Forelimb muscle (tissue), 1 donor: ENCODE data around the gene DCBLD1. TPM values are rescaled to one million over a fixed set of nuclear protein-coding genes. Genes with fewer than 3 reads are reported as not detected.
"Not testable (repeated sequence)": the region's sequence is repeated elsewhere in the genome, so short reads cannot be mapped to it uniquely, and the experiment has no call there.

Source experiments
- DNase-seq: peaks from one replicate; pipeline ENCODE4 v3.0.0-alpha.2; 2013; ENCODE audit warnings: low read depth
- polyA plus RNA-seq: library from polyadenylated mRNA; unstranded; fragments of 120-200 nt; gene quantifications from one replicate; pipeline ENCODE4 v1.2.1, GENCODE V29; 2013; ENCODE audit not compliant: insufficient read length

Gene DCBLD1
- polyA plus RNA-seq, 1 donor, result 7.5 TPM

DNA sequence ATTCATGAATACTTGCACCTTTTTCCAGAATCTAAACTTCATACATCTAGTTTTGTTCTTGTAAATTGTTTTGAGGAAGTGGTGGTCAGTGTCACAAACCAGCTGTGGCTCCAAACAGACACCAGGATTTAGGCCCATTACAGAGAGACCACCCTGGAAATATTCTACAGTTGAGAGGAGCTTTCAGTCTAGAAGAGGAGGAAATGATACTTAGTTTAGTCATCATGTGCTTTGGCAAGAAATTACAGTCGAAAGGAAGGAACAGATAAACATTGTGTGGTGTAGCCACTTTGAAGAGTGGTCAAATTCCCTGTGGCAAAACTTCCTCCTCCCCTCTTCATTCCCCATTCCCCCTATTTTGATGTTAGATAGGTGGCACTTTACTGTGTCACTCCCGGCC lies 15.7 kb downstream of the DCBLD1 start:
- no peak for DNase-seq

- no peak for DNase-seq
Measured at GRCh38 chr6:117501722-117502121, 19.2 kb downstream of the DCBLD1 start.

DNA sequence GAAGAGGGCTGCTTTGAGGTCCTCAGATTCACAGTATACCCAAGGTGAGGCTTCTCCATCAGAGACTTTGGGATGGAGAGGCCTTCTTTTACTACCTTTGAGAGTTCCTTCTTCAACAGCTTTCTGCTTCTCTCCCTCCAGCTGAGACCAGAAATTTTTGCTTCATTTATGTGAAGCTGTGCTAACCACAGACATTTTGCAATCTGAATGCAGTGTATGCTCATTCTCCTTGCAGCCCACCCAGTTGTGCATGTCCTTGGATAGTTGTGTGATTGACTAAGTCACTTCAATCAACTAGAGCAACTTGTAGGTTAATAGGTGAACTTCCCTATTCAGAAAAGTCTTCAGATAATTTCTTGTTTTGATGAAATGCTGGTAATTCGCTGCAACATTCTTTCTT lies 20.1 kb downstream of the DCBLD1 start:
- DNase-seq, result no peak

DNA sequence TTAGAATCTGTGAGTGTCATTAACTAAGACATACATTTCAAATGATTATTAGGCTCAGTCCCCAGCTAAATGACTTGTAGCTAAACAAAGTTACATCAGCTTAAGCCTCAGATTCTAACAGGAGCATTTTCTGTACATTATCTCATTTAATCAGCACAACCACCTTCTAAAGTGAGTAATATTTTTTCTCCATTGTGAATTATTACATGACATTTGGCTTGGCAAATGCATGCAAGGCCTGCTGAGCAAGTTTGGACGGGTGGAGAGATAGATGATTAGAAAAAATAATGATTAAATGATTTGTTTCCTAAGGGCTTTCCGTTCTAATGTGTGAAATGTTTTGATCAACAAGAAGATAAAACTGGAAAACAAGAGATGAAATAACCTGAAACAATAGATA lies 20.7 kb downstream of the DCBLD1 start:
- no peak for DNase-seq

DNA sequence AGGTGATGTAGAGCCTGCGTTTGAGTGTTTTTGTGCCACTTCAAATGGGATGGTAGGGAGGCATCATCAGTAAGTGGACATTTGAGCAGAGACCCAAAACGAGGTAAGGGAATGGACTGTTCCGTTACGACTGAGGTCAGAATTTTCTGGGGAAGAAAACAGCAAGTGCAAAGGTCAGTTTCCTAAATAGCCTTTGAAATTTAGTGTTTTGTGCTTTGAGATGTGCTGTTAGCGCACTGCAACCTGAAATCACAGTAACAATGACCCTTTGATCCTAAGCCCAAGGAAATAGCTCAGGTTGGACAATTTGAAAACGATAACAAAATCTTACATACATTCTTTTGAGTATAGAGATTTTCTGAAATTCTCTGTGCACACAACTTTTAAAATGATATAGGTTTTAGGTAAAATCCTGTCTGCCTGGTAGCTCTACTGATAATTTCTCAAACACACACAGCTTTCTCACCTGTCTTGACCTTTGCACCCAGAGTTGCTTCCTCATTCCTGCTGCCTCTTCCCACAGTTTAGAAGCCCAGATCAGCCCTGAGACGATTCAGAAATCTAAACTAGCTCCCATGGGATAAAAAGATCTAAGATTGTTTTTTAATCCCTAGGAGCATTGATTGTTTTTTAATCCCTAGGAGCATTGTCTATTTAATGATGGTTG lies 22.1 kb downstream of the DCBLD1 start:
- no peak for DNase-seq

- DNase-seq, result no peak
Measured at GRCh38 chr6:117505311-117505710, 22.8 kb downstream of the DCBLD1 start.

GRCh38 chr6:117506180-117506835 lies 23.8 kb downstream of the DCBLD1 start:
- no peak for DNase-seq

- no peak for DNase-seq
Measured at GRCh38 chr6:117506907-117507306, 24.4 kb downstream of the DCBLD1 start.

DNA sequence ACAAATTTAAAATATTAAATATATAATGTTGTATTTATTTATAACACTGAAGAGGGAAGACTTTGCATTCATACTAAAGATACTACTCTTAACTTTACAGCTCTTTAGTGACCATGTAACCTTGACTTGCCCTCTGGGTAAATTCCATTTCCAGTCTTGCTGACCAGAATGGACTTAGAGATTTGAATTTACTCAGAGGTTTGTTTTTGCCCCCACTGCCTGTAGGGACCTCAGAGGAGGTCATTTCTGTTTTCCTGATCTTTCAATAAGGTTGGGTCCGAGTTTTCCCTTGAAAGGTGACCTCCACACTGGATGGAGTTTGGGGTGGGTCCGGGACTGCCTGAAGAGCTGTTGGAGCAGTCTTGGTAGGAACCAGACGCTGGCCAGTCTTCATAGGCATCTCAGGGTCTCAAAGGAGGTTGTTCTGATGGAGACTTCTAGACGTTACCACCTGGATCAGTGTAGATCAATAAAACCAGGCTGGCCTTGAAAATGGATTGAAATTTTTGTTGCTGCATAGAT lies 26.0 kb downstream of the DCBLD1 start:
- DNase-seq, result no peak

GRCh38 chr6:117509021-117509420 lies 26.5 kb downstream of the DCBLD1 start:
- DNase-seq, result no peak

GRCh38 chr6:117512056-117512828 lies 29.8 kb downstream of the DCBLD1 start:
- DNase-seq, result no peak

DNA sequence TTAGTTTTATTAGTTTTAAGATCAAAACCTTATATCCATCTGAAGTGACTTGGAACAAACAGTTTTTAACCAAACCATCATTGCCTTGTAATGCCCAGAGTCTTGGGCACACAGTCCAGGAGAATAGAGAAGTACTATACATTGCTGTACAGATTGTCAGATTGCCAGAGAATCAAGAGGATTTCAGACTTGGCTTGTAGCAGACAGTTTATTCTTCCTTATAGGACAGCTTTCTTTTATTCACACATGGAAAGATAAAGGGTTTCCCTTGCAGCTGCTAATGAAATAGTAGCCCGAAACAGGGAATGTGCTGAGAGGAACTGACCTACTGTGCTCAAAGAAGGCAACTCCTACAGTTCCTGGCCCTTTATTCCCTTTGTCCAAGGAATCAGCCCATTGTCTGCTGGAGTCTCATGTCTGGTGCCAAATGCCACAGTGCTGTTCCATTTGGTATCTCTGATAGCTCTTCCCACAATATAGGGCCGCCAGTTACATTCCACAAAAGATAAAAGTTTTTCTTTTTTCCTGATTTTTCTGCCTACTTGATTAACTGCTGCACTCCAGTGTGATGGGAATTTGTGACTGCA lies 30.6 kb downstream of the DCBLD1 start:
- no peak for DNase-seq

DNA sequence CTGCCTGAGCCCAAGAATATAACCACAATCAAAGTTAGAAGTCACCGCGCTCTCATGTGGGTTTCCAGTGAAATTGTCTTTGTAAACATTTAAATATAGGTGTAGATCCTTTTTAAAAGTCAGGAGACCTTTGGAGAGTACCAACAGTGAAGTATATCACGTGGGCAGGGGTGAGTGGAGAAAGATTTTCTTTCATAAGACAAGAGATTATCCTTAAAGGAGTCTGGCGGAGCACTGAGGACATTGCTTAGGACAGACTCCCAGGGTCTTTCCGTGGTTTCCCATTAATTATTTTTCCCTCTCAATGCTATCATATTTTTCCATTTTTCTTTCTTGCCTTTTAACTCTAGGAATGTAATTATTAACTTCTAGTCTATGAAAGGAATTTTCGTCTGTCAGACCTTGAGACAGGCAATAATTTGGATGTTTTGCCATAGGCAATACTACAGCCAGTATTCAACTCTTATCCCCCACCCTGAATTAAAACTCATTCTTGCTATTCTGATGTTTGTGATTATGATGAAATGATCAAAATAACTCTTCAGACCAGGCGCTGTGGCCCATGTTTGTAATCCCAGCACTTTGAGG lies 31.4 kb downstream of the DCBLD1 start:
- no peak for DNase-seq

DNA sequence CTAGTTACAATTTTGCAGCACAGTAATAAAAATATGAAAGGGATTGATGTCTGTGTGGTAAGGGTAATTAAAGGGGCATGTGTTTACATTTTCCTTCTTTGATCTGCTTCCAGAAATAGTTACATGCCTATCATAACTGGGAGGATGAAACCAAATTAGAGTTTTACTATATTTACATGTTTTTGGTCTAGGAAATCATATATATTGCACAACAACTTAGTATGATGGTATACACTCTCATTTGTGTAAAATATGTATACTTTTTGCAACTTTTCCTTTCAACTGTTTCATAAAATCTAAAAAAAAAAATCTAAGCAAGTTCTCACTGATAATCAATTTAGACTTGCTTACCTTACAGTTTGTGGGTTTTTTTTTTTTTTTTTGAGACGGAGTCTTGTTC lies 32.2 kb downstream of the DCBLD1 start:
- no peak for DNase-seq

DNA sequence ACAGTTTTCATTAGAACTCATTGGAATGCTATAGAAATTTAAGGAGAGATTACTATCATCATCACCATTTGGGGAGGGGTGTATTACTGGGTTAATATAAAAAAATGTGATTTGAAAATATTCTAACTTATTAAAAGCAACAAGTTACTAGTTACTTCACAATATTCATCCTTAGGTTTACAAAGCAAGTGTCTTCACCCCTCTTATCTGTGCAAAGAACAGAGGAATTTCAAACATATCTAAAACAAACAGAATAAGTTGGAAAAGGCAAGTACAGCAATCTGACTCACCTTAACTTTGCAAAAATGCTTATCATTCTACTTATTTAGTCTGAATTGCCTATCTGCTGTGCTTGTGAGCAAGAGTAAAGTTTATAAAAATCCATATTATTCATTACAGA lies 32.9 kb downstream of the DCBLD1 start:
- DNase-seq, result no peak

DNA sequence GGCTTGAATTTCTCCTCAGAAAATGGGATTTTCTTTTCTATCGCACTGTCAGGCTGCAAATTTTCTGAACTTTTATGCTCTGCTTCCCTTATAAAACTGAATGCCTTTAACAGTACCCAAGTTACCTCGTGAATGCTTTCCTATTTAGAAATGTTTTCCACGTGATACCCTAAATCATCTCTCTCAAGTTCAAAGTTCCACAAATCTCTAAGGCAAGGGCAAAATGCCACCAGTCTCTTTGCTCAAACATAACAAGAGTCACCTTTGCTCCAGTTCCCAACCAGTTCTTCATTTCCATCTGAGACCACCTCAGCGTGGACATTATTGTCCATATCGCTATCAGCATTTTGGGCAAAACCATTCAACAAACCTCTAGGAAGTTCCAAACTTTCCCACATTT lies 35.5 kb downstream of the DCBLD1 start:
- not testable (repeated sequence) for DNase-seq

DNA sequence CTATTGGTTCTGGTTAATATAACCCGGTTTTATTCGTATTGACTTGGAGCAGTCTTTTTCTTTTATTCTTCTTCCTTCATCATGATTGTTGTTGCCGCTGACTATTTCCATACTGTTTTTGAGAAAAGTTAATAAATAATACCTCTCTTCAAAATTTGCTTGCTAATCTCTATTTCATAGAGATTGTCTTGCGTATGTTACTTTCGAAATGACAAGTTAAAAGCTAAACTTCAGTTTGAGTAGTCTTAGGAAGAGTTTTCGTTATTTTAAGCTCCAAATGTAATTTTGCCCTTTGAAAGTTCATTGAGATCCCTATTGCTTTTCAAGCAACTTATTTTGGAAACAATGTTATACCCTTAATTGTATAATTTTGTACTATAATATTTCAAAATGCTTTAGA lies 36.4 kb downstream of the DCBLD1 start:
- DNase-seq, result no peak

DNA sequence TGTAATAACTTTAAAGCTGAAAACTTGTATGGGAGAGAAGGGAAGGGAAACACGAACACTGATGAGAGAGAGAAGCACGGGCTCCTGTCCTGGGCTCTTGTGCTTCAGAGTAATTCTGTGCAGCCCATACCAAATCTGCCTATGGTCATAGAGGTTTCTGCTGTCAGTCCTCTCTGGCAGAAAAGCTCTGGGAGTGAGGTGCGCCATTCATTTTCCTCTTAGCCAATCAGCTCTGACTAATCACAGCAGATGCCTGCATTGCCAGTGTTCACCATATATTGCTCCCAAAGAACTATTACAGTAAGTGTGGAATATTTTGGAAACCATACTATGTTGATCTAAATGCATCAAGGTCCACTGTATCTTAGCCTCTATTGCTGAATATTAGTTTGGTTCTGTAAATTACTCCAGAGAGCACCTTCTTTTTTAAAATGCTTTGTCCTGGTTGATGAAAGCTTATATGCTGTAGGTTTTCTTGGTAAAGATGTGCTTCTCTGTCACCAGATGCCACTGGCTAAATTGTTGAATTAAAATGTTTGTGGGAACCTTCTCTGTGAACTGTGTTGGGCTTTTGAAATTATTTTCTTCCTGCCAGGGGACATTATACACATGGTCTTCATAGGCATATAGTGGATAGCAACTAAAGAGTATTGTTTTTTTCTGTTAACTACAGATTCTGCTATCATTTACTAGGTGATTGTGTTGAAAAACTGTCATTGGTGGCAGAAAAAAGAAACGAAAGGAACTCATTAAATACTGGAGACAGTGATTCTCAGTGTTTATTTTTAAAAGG lies 38.3 kb downstream of the DCBLD1 start:
- DNase-seq, result no peak

GRCh38 chr6:117521791-117522502 lies 39.5 kb downstream of the DCBLD1 start:
- DNase-seq, result no peak

DNA sequence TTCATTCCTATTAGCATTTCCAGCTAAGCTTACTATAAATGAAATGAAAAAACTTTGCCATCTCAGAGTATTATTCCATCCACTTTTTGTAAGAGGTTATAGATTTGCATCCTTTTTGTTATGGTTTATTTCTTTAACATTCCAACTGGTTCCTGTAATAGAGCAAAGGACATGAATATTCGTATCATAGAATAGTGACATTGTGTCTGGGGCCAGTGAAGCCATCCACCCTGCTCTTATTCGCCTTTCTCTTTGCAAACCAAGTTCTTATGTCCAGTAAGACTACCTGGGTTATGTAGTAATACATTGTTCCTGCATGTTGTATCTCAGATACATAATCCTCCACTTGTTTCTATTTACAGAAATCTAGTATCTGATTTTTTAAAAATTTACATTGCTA lies 43.1 kb downstream of the DCBLD1 start:
- no peak for DNase-seq
